NOMO-1 treated with DMSO at 0.1 percent for 48 hours (cell line): ENCODE measurements around the gene AHI1.

Experiments
- DNase-seq: peaks from one replicate; lab custom pipeline; 2025; ENCODE audit not compliant: unreplicated experiment; lab: John Stamatoyannopoulos, UW

Gene AHI1

GRCh38 chr6:135236319-135236718 lies 261.2 kb downstream of the AHI1 start:
- no peak for DNase-seq

GRCh38 chr6:135235716-135236115 lies 261.8 kb downstream of the AHI1 start:
- DNase-seq, result peak; percentile 12

- no peak for DNase-seq
Measured at GRCh38 chr6:135234492-135234780, 263.1 kb downstream of the AHI1 start.

- DNase-seq, result peak; percentile 48
Measured at GRCh38 chr6:135233686-135234491, 263.7 kb downstream of the AHI1 start.
